Measurements from ENCODE around the gene STEAP1. TPM values are rescaled to one million over a fixed set of nuclear protein-coding genes. Genes with fewer than 3 reads are reported as not detected.
"Not testable (repeated sequence)": the region's sequence is repeated elsewhere in the genome, so short reads cannot be mapped to it uniquely, and the experiment has no call there.

The STEAP1 gene
- total RNA-seq (2022) (41.5 and 41.8 TPM in 2 replicates), Bru-seq, nascent RNA (percentile 75 among the genes with signal in this experiment), BruChase-seq, experiment 1, labeled RNA remaining after a 6-hour chase (percentile 81 among the genes with signal in this experiment), BruChase-seq, experiment 2, labeled RNA remaining after a 2-hour chase (percentile 75 among the genes with signal in this experiment)
- long read RNA-seq, transcript STEAP1-203 (4 exons, 1,054 nt) = minor isoform, 12 of 110 reads
- long read RNA-seq, transcript STEAP1-201 (5 exons, 1,313 nt) = major isoform, 89 of 110 reads
- long read RNA-seq, partial matches to known transcripts = 4 of 110 reads
- long read RNA-seq, other reads (novel, unspliced or antisense) = 5 of 110 reads

DNA sequence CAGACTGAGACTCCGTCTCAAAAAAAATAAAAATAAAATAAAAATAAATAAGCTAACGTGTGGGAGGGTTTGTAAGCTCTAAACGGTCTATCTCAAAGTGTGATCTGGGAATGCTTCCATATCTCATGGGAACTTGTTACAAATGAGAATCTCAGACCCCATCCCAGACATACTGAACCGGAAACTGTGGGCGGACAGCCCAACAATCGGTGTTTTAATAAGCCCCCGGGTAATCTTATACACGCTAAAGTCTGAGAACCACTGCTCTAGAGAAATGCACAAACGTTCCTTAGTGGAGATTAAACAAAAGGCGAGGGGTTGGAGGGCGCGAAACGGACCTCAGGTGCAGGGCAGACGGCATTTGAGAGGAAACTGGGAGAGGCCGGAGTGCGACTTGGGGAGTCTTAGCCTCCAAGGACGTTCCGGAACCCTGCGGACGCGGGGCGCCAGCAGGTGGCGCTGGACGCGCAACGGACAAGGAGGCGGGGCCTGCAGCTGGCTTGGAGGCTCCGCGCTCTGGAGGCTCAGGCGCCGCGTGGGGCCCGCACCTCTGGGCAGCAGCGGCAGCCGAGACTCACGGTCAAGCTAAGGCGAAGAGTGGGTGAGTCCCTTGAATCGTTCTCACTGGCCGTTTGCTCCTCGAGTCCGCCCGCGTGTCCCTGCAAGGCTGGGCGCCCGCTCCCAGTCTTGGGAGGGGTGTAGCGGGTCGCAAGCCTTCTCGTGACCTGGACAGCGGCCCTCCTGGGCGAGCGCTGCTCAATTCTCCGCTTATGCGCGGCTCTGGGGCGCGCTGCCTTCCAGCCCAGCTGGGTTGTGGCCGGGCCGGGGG is at the start of gene STEAP1:
STEAP1 (plus strand) TSS at position 527 of the 829 bp plus-strand sequence. CDS start 5,320 bp downstream, outside the sequence.
- CTCF ChIA-PET = interaction anchor here (1.8 to 2.6 kb wide), 2 partner anchors 58 to 274 kb away, joined by 6 to 17 read pairs; partner anchors contain the start of gene STEAP2
- H3K27me3 Mint-ChIP-seq (ENCODE audit: unreplicated experiment); BruUV-seq (replicated peaks); H3K9me3 Mint-ChIP-seq (ENCODE audit: low read depth, unreplicated experiment): not testable (repeated sequence)
- TF ChIP-seq, protein P1, sequence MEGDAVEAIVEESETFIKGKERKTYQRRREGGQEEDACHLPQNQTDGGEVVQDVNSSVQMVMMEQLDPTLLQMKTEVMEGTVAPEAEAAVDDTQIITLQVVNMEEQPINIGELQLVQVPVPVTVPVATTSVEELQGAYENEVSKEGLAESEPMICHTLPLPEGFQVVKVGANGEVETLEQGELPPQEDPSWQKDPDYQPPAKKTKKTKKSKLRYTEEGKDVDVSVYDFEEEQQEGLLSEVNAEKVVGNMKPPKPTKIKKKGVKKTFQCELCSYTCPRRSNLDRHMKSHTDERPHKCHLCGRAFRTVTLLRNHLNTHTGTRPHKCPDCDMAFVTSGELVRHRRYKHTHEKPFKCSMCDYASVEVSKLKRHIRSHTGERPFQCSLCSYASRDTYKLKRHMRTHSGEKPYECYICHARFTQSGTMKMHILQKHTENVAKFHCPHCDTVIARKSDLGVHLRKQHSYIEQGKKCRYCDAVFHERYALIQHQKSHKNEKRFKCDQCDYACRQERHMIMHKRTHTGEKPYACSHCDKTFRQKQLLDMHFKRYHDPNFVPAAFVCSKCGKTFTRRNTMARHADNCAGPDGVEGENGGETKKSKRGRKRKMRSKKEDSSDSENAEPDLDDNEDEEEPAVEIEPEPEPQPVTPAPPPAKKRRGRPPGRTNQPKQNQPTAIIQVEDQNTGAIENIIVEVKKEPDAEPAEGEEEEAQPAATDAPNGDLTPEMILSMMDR (IDR thresholded peaks at IDR 0.05; ENCODE audit: unreplicated experiment) = peak; percentile 81
- H3K4me3 Mint-ChIP-seq (ENCODE audit: low read depth, unreplicated experiment) = peak within 1 kb of the TSS; percentile 93
- intact Hi-C loops (cut with micrococcal nuclease; ENCODE audit: unreplicated experiment) = loop anchor here (2.0 to 5.0 kb wide), 3 partner anchors 59 to 273 kb away; no protein-coding TSS in a partner anchor
- H3K4me1 Mint-ChIP-seq (ENCODE audit: low read depth, unreplicated experiment) = peaks cover 14% of the 10 kb centered on the region
- peak; percentile 94 for DNase-seq
- peak within 1 kb of the TSS; percentile 81 for H3K27ac Mint-ChIP-seq (ENCODE audit: unreplicated experiment)
- peaks cover 21% of the 10 kb centered on the region for H3K36me3 Mint-ChIP-seq (ENCODE audit: insufficient read depth, unreplicated experiment)

GRCh38 chr7:90114972-90115371 is 39.3 kb upstream of the STEAP1 start:
- H3K36me3 Mint-ChIP-seq (ENCODE audit: insufficient read depth, unreplicated experiment) = peaks cover 10% of the 10 kb centered on the region
- H3K4me3 Mint-ChIP-seq (ENCODE audit: low read depth, unreplicated experiment); H3K9me3 Mint-ChIP-seq (ENCODE audit: low read depth, unreplicated experiment); H3K27ac Mint-ChIP-seq (ENCODE audit: unreplicated experiment); DNase-seq; H3K4me1 Mint-ChIP-seq (ENCODE audit: low read depth, unreplicated experiment); CTCF ChIA-PET; BruUV-seq (replicated peaks): not testable (repeated sequence)
- H3K27me3 Mint-ChIP-seq (ENCODE audit: unreplicated experiment) = peaks cover 19% of the 10 kb centered on the region
- intact Hi-C loops (cut with micrococcal nuclease; ENCODE audit: unreplicated experiment) = loop anchor here (10.0 kb wide), 1 partner anchor 340 kb away; no protein-coding TSS in a partner anchor

DNA sequence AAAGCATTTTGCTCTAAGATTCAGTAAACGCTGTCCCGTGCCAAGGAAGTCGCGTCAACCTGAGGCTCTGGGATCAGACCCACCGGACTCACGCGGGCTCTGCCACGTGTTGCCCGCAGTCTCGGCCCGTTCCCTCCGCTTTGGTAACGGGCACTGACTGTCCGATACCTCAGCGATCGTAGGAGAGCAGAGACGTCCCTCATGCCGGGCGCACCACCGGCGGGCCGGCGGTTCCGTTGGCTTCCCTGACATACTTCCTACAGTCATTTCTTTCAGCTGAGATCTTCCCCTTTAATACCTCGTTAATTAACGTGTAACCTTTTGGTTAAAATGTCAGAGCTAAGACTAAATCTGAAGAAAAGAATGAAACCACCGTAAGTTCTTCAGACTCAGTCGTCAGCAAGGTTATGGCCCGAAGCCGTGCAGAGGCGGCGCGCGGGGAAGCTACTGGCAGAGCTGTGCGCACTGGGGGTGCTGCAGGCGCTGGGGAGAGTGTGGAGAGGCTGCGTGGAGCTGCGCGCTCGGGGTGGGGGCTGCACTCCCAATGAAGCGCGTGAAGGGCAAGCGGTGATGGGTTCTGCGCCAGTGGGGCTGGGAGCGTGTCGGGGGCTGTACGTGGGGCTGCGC is 35.6 kb upstream of the STEAP1 start:
- peak; percentile 10 for DNase-seq
- CTCF ChIA-PET = interaction anchor here (0.6 kb wide), 1 partner anchor 1311 kb away, joined by 4 read pairs; no protein-coding TSS in a partner anchor
- Mint-ChIP-seq H3K36me3 (ENCODE audit: insufficient read depth, unreplicated experiment) (peaks cover 10% of the 10 kb centered on the region), H3K27me3 (ENCODE audit: unreplicated experiment) (peaks cover 26% of the 10 kb centered on the region), H3K4me3 (ENCODE audit: low read depth, unreplicated experiment) (peak overlapping the region; percentile 89), H3K4me1 (ENCODE audit: low read depth, unreplicated experiment) (peaks cover 10% of the 10 kb centered on the region)
- intact Hi-C loops (cut with micrococcal nuclease; ENCODE audit: unreplicated experiment) = loop anchor here (10.0 kb wide), 1 partner anchor 344 kb away; no protein-coding TSS in a partner anchor
- not testable (repeated sequence) for BruUV-seq (replicated peaks); H3K27ac Mint-ChIP-seq (ENCODE audit: unreplicated experiment); H3K9me3 Mint-ChIP-seq (ENCODE audit: low read depth, unreplicated experiment)

DNA sequence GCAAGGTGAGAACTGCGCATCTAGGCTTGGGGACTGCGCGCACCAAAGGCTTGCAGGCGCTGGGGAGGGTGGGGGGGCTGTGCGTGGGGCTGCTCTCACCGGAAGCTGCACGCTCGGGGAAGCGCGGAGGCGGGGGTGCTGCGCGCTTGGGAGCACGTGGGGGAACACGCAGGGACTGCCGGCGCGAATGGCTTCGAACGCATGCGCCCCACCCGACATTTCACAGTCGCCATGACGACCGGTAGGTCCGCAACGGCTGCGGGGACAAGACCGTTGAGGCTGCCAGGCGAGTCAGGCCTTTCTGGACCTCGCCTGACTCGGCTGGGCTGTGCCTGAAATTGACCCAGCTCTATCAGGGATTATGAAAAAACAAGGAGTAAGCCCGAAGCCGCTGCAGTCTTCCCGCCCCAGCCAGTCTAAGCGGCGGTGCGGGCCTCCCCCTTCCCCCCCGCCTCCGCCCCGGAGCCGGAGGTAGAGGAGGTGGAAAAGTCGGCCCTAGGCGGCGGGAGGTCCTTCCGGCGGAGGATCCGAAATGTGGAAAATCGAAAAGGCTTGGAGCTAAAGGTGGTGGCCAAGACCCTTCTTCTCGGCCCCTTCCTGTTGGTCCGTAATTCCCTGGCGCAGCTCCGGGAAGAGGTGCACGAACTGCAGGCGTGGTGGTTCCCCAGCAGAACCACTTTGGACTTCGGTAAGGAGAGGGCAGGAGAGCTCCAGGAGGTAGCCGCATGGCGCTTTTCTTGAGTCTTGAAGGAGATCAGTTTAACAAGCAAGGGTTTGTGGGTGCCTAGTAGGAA is 34.9 kb upstream of the STEAP1 start:
- intact Hi-C loops (cut with micrococcal nuclease; ENCODE audit: unreplicated experiment) = loop anchor here (10.0 kb wide), 1 partner anchor 345 kb away; no protein-coding TSS in a partner anchor

GRCh38 chr7:90120205-90120604 is 34.1 kb upstream of the STEAP1 start:
- DNase-seq; H3K27ac Mint-ChIP-seq (ENCODE audit: unreplicated experiment); BruUV-seq (replicated peaks); H3K9me3 Mint-ChIP-seq (ENCODE audit: low read depth, unreplicated experiment); intact Hi-C loops (cut with micrococcal nuclease; ENCODE audit: unreplicated experiment): not testable (repeated sequence)
- H3K27me3 Mint-ChIP-seq (ENCODE audit: unreplicated experiment) = peaks cover 26% of the 10 kb centered on the region
- CTCF ChIA-PET = interaction anchor here (0.6 kb wide), 1 partner anchor 1237 kb away, joined by 4 read pairs; no protein-coding TSS in a partner anchor
- peaks cover 10% of the 10 kb centered on the region for H3K36me3 Mint-ChIP-seq (ENCODE audit: insufficient read depth, unreplicated experiment)
- H3K4me3 Mint-ChIP-seq (ENCODE audit: low read depth, unreplicated experiment) = peak overlapping the region; percentile 89
- H3K4me1 Mint-ChIP-seq (ENCODE audit: low read depth, unreplicated experiment) = peaks cover 10% of the 10 kb centered on the region

More for the DNA sequence above, 34.9 kb upstream of the STEAP1 start:
- no TSS peak for BruUV-seq (replicated peaks)
- TF ChIP-seq, protein P1 (IDR thresholded peaks at IDR 0.05; ENCODE audit: unreplicated experiment) = no peak
- peaks cover 26% of the 10 kb centered on the region for H3K27me3 Mint-ChIP-seq (ENCODE audit: unreplicated experiment)
- no peak overlapping the region for H3K27ac Mint-ChIP-seq (ENCODE audit: unreplicated experiment)
- H3K4me3 Mint-ChIP-seq (ENCODE audit: low read depth, unreplicated experiment) = peak overlapping the region; percentile 89
- CTCF ChIA-PET = interaction anchor here (0.6 kb wide), 2 partner anchors 1236 to 1311 kb away, joined by 4 read pairs; no protein-coding TSS in a partner anchor
- peaks cover 10% of the 10 kb centered on the region for H3K36me3 Mint-ChIP-seq (ENCODE audit: insufficient read depth, unreplicated experiment)
- peak; percentile 18 for DNase-seq
- H3K4me1 Mint-ChIP-seq (ENCODE audit: low read depth, unreplicated experiment) = peaks cover 10% of the 10 kb centered on the region
- no peaks in the 10 kb centered on the region for H3K9me3 Mint-ChIP-seq (ENCODE audit: low read depth, unreplicated experiment)

DNA sequence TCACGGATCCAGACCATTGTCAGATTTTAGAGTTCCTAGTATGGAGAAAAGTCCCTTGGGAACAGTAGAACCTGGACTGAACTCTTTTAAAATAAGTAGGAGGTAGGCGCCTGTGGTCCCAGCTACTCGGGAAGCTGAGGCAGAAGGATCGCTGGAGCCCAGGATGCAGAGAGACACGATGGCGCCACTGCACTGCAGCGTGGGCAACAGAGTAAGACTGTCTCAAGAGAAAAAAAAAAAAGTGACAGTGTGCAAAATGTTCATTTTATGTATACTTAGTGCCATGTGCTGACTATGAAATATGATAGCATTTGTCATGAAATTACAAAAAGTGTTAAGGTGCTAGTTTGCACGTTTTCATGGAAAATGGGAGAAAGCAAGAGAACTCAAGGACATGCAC is 22.5 kb upstream of the STEAP1 start:
- H3K4me1 Mint-ChIP-seq (ENCODE audit: low read depth, unreplicated experiment); DNase-seq; H3K27ac Mint-ChIP-seq (ENCODE audit: unreplicated experiment); intact Hi-C loops (cut with micrococcal nuclease; ENCODE audit: unreplicated experiment); H3K4me3 Mint-ChIP-seq (ENCODE audit: low read depth, unreplicated experiment); BruUV-seq (replicated peaks); CTCF ChIA-PET; H3K36me3 Mint-ChIP-seq (ENCODE audit: insufficient read depth, unreplicated experiment); H3K27me3 Mint-ChIP-seq (ENCODE audit: unreplicated experiment); H3K9me3 Mint-ChIP-seq (ENCODE audit: low read depth, unreplicated experiment): not testable (repeated sequence)
